Activated CD8-positive, alpha-beta memory T cell treated with anti-CD3 and anti-CD28 coated beads, Interleukin-2, amount 10 ng/mL, durations not matched to agents 7 days and 5 days (primary cell): ENCODE measurements around the gene PSMC3. TPM values are rescaled to one million over a fixed set of nuclear protein-coding genes. Genes with fewer than 3 reads are reported as not detected.
"Not testable (repeated sequence)": the region's sequence is repeated elsewhere in the genome, so short reads cannot be mapped to it uniquely, and the experiment has no call there.

Experiments
- ATAC-seq: fragments of 150-1000 bp; cut with Tn5 transposase; one replicate; pipeline ENCODE4 v1.10.0; 2021; ENCODE audit warnings: moderate library complexity
- CTCF ChIA-PET: fragments of 350-600 bp; sonication (Branson Sonifier 250); formaldehyde crosslinking; loops from one replicate; lab custom pipeline; 2021; ENCODE audit warnings: antibody characterized with exemption; lab: Charles Lee
- DNase-seq: peaks from one replicate; pipeline ENCODE4 v3.0.0-alpha.2; 2020
- H3K27ac Mint-ChIP-seq: one replicate; pipeline ENCODE4 v1.8.0; 2021; ENCODE audit warnings: mild to moderate bottlenecking, mixed read lengths
- H3K27me3 Mint-ChIP-seq: one replicate; pipeline ENCODE4 v1.8.0; 2021; ENCODE audit warnings: mixed read lengths
- H3K36me3 Mint-ChIP-seq: one replicate; pipeline ENCODE4 v1.8.0; 2021; ENCODE audit warnings: mild to moderate bottlenecking, mixed read lengths
- H3K4me1 Mint-ChIP-seq: one replicate; pipeline ENCODE4 v1.8.0; 2021; ENCODE audit warnings: mixed read lengths
- H3K4me3 Mint-ChIP-seq: one replicate; pipeline ENCODE4 v1.8.0; 2021; ENCODE audit warnings: mild to moderate bottlenecking, moderate library complexity, mixed read lengths
- H3K9me3 Mint-ChIP-seq: one replicate; pipeline ENCODE4 v1.8.0; 2022; ENCODE audit warnings: low read depth, mixed read lengths
- total RNA-seq, 2 experiments: library from RNA; stranded (reverse); gene quantifications; one replicate each; pipeline ENCODE4 v1.2.3, GENCODE V29; 2021

The PSMC3 gene
- 100 to 1,000 TPM; 150 to 164 TPM for total RNA-seq

GRCh38 chr11:47426062-47426956, at the start of gene PSMC3:
Gene PSMC3 (minus strand): TSS chr11:47426439. CDS start chr11:47426279, 160 bp downstream.
- CTCF ChIA-PET = interaction anchor here (1.2 to 8.2 kb wide), 4 partner anchors 15 to 127 kb away, joined by 4 to 78 read pairs (median 10); partner anchors contain the start of gene SLC39A13
- Mint-ChIP-seq H3K4me3 (peak within 1 kb of the TSS; percentile 100), H3K27ac (peak within 1 kb of the TSS; percentile 100), H3K4me1 (peaks cover 31% of the 10 kb centered on the region), H3K36me3 (peaks cover 32% of the 10 kb centered on the region), H3K27me3 (no peaks in the 10 kb centered on the region), H3K9me3 (no peaks in the 10 kb centered on the region)
- DNase-seq (peak; percentile 99), ATAC-seq (peak; percentile 97)

DNA sequence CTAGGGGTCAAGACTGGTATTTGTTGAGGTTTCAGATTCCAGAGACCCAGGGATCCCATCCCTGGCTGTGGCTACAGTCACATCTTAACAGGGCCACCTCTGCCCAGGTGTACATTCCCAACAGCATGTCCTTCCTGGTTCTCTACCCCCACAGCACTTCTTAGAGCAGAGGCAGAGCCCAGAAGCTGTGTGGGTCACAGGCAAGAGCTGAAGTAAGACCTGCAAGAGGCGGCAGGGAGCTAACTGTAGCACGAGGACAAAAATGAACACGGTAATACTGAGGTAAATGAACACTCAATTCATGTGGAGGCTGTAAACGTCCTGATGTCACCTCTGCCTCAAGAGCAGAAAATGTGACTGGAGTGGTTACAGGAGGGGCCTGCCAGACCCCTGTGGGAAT, 44.4 kb upstream of the PSMC3 start:
- DNase-seq (no peak), ATAC-seq (no peak)
- Mint-ChIP-seq H3K36me3 (peaks cover 36% of the 10 kb centered on the region), H3K27ac (no peak overlapping the region), H3K4me1 (no peaks in the 10 kb centered on the region), H3K27me3 (no peaks in the 10 kb centered on the region), H3K4me3 (no peak overlapping the region), H3K9me3 (no peaks in the 10 kb centered on the region)
- CTCF ChIA-PET = no interaction called here

DNA sequence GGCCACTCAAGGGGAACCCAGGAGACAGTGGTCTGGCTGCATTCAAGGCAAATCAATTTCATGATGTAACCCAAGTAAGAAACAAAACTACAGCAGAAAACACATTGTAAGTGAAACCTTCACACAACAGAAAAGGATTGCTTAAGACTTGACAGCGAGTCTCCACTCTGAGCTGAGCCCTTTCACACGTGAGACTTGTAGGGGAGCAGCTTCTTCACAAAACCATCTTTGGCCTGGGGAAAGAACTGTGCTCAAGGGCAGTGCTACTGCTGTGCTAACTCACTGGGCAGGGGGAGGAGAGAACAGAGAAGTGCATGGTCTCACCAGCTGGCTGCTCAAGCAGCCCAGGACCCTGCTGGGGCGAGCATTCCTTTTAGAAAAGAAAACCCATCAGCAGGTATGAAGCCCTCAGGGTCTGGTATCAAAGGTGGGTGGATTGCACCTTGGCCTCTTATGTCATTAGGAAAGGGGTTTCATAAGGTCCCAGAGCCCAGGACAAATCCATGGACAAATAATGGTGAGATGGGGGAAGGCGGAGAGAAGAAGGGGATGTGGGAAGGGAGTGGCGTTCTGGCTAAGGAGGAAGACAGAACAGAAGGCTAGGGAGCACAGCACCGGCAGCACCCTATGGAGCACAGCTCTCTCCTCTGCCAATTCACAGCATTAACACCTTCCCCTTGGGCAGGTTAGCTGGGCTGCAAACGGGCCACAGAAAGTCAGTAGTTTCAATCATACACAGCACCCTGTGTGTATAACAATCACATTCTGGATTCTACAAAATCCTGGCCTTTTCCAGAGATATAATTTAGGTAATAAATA, 43.3 kb upstream of the PSMC3 start:
- H3K36me3 Mint-ChIP-seq = peaks cover 28% of the 10 kb centered on the region
- H3K9me3 Mint-ChIP-seq = no peaks in the 10 kb centered on the region
- H3K27me3 Mint-ChIP-seq = no peaks in the 10 kb centered on the region
- CTCF ChIA-PET = interaction anchor here (0.9 kb wide), 1 partner anchor 290 kb away, joined by 3 read pairs; no protein-coding TSS in a partner anchor
- H3K4me3 Mint-ChIP-seq = no peak overlapping the region
- DNase-seq = no peak
- H3K27ac Mint-ChIP-seq = peak overlapping the region; percentile 38
- ATAC-seq = peak; percentile 27
- H3K4me1 Mint-ChIP-seq = no peaks in the 10 kb centered on the region

DNA sequence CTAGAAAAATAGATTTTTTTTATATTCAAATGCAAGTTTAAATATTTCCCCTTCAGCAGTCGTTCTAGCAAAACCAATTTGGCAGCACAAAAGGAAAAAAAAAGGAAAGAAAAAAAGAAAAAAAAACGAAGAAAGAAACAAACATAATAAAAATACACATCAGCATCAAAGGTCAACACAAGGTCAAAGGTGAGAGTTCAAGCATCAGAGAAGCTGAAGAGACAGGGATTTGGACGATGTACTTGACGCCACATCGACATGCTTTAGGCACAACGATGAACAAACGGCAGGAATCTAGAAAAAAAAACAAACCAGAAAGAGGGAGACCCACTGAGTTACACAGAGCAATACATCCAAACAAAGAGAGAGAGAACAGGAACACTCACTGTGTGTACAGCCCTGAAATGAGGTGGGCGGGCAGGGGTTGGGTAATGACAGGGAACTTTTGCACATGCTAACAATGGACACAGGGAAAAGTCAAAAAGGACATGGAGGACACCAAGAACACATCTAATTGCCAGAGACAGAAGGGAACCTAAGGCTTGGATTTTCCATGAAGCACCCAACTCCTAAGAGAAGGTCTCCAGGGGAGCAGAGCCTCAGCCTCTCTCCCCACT, 42.5 kb upstream of the PSMC3 start:
- Mint-ChIP-seq H3K27ac (peak overlapping the region; percentile 39), H3K4me1 (no peaks in the 10 kb centered on the region), H3K36me3 (peaks cover 24% of the 10 kb centered on the region), H3K27me3 (no peaks in the 10 kb centered on the region), H3K9me3 (no peaks in the 10 kb centered on the region), H3K4me3 (no peak overlapping the region)
- ATAC-seq = no peak
- DNase-seq = no peak
- CTCF ChIA-PET = interaction anchor here (0.9 kb wide), 1 partner anchor 289 kb away, joined by 3 read pairs; no protein-coding TSS in a partner anchor

GRCh38 chr11:47467357-47467756, 41.1 kb upstream of the PSMC3 start:
- Mint-ChIP-seq H3K27ac (no peak overlapping the region), H3K4me1 (no peaks in the 10 kb centered on the region), H3K9me3 (no peaks in the 10 kb centered on the region), H3K36me3 (peaks cover 13% of the 10 kb centered on the region), H3K27me3 (no peaks in the 10 kb centered on the region), H3K4me3 (no peak overlapping the region)
- CTCF ChIA-PET = no interaction called here
- no peak for DNase-seq
- no peak for ATAC-seq

GRCh38 chr11:47466701-47467250, 40.5 kb upstream of the PSMC3 start:
- Mint-ChIP-seq H3K36me3 (peaks cover 12% of the 10 kb centered on the region), H3K4me3 (no peak overlapping the region), H3K4me1 (no peaks in the 10 kb centered on the region), H3K9me3 (no peaks in the 10 kb centered on the region), H3K27me3 (no peaks in the 10 kb centered on the region), H3K27ac (no peak overlapping the region)
- DNase-seq (no peak), ATAC-seq (no peak)
- CTCF ChIA-PET = interaction anchor here (1.9 kb wide), 1 partner anchor 10 kb away, joined by 4 read pairs; no protein-coding TSS in a partner anchor

- no peak overlapping the region for H3K27ac Mint-ChIP-seq
- H3K4me3 Mint-ChIP-seq = no peak overlapping the region
Measured at GRCh38 chr11:47466201-47466600, 40.0 kb upstream of the PSMC3 start.

DNA sequence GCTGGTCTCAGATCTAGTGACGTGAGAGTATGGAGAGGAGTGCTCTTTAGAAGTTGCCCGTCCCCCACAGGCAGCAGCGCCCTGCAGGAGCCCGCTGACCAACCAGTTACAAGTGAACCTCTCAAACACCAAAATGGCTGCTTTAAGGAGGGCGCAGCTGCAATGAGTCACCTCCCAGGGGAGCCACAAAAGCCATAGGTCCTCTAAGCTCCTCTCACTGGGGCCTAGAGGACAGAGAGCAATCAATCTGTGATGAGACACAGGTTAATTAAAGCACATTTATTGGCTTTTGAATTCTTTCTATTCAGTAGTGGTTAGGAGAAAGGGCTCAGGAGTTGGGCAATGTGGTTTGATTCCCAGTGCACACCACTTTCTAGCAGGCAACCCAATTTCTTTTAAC, 38.2 kb upstream of the PSMC3 start:
- CTCF ChIA-PET = interaction anchor here (1.0 to 1.1 kb wide), 2 partner anchors 10 to 11 kb away, joined by 3 to 4 read pairs; no protein-coding TSS in a partner anchor

More at GRCh38 chr11:47466201-47466600, 40.0 kb upstream of the PSMC3 start:
- no peaks in the 10 kb centered on the region for H3K9me3 Mint-ChIP-seq
- no peaks in the 10 kb centered on the region for H3K27me3 Mint-ChIP-seq
- no peaks in the 10 kb centered on the region for H3K4me1 Mint-ChIP-seq
- DNase-seq (no peak), ATAC-seq (no peak)
- peaks cover 11% of the 10 kb centered on the region for H3K36me3 Mint-ChIP-seq
- CTCF ChIA-PET = interaction anchor here (1.9 kb wide), 1 partner anchor 10 kb away, joined by 4 read pairs; no protein-coding TSS in a partner anchor

GRCh38 chr11:47461876-47462275, 35.6 kb upstream of the PSMC3 start:
- H3K27ac Mint-ChIP-seq = no peak overlapping the region
- ATAC-seq = no peak
- no peaks in the 10 kb centered on the region for H3K9me3 Mint-ChIP-seq
- H3K27me3 Mint-ChIP-seq = no peaks in the 10 kb centered on the region
- CTCF ChIA-PET = interaction anchor here (1.3 to 1.6 kb wide), 2 partner anchors 8 to 17 kb away, joined by 3 to 6 read pairs; no protein-coding TSS in a partner anchor
- DNase-seq = no peak
- H3K4me3 Mint-ChIP-seq = no peak overlapping the region
- H3K36me3 Mint-ChIP-seq = peaks cover 3% of the 10 kb centered on the region
- no peaks in the 10 kb centered on the region for H3K4me1 Mint-ChIP-seq

More for the DNA sequence above, 38.2 kb upstream of the PSMC3 start:
- Mint-ChIP-seq H3K27me3 (no peaks in the 10 kb centered on the region), H3K27ac (no peak overlapping the region), H3K9me3 (no peaks in the 10 kb centered on the region), H3K36me3 (peaks cover 10% of the 10 kb centered on the region), H3K4me3 (no peak overlapping the region), H3K4me1 (no peaks in the 10 kb centered on the region)
- peak; percentile 27 for ATAC-seq
- no peak for DNase-seq

- DNase-seq (no peak), ATAC-seq (no peak)
- Mint-ChIP-seq H3K4me1 (no peaks in the 10 kb centered on the region), H3K4me3 (no peak overlapping the region), H3K9me3 (no peaks in the 10 kb centered on the region), H3K27me3 (no peaks in the 10 kb centered on the region), H3K27ac (no peak overlapping the region), H3K36me3 (peaks cover 3% of the 10 kb centered on the region)
- CTCF ChIA-PET = no interaction called here
Measured at GRCh38 chr11:47460571-47461235, 34.5 kb upstream of the PSMC3 start.

DNA sequence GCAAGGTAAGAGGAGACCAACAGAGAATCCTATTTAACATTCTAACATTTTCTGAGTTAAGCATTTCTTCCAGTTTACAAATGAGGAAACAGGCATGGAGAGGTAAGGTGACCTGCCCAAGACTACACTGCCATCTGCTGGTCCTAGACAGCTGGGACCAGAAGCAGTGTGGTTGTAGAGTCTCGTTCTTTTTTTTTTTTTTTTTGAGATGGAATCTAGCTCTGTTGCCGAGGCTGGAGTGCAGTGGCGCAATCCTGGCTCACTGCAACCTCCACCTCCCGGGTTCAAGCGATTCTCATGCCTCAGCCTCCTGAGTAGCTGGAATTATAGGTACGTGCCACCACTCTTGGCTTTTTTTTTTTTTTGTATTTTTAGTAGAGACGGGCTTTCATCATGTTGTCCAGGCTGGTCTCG, 28.0 kb upstream of the PSMC3 start:
- not testable (repeated sequence) for H3K36me3 Mint-ChIP-seq, H3K27me3 Mint-ChIP-seq, H3K4me1 Mint-ChIP-seq, H3K9me3 Mint-ChIP-seq, H3K27ac Mint-ChIP-seq, H3K4me3 Mint-ChIP-seq
- CTCF ChIA-PET = interaction anchor here (0.6 to 3.5 kb wide), 22 partner anchors 8 to 548 kb away, joined by 3 to 24 read pairs (median 3); partner anchors contain the start of genes PSMC3 and SLC39A13
- DNase-seq = peak; percentile 85
- ATAC-seq = peak; percentile 88

- no peak overlapping the region for H3K27ac Mint-ChIP-seq
- CTCF ChIA-PET = interaction anchor here (0.8 to 3.5 kb wide), 9 partner anchors 9 to 81 kb away, joined by 3 to 24 read pairs (median 4); partner anchors contain the start of gene PSMC3
- H3K27me3 Mint-ChIP-seq = no peaks in the 10 kb centered on the region
- H3K9me3 Mint-ChIP-seq = no peaks in the 10 kb centered on the region
- no peak for DNase-seq
- no peak for ATAC-seq
- peaks cover 1% of the 10 kb centered on the region for H3K36me3 Mint-ChIP-seq
- H3K4me1 Mint-ChIP-seq = peaks cover 4% of the 10 kb centered on the region
- H3K4me3 Mint-ChIP-seq = no peak overlapping the region
Measured at GRCh38 chr11:47453365-47453764, 27.1 kb upstream of the PSMC3 start.
